SJSA1 (cell line): ENCODE data around the gene CCAR1. TPM values are rescaled to one million over a fixed set of nuclear protein-coding genes. Genes with fewer than 3 reads are reported as not detected.
A peak's percentile ranks its signal among the peaks of the same experiment; 100 is the strongest.
"Not testable (repeated sequence)": the region's sequence is repeated elsewhere in the genome, so short reads cannot be mapped to it uniquely, and the experiment has no call there.

Source experiments
- DNase-seq, 2 experiments: peaks; one replicate each; pipeline ENCODE4 v3.0.0-alpha.2; 2015 to 2020; ENCODE audit warnings: low spot score in 2 of 2, low read depth in 1 of 2
- H3K27ac ChIP-seq: fragments of 250-450 bp; sonication (Bioruptor Pico); 2 replicates; pipeline ENCODE4 v1.5.1; 2020; ENCODE audit warnings: mild to moderate bottlenecking, moderate library complexity
- H3K27me3 ChIP-seq: fragments of 250-450 bp; sonication (Bioruptor Pico); replicated peaks from 2 replicates; pipeline ENCODE4 v1.5.1; 2020; ENCODE audit warnings: mild to moderate bottlenecking, moderate library complexity
- H3K36me3 ChIP-seq: fragments of 250-450 bp; sonication (Bioruptor Pico); 2 replicates; pipeline ENCODE4 v1.5.1; 2020; ENCODE audit warnings: mild to moderate bottlenecking
- H3K4me1 ChIP-seq: fragments of 250-450 bp; sonication (Bioruptor Pico); replicated peaks from 2 replicates; pipeline ENCODE4 v1.6.1; 2021; ENCODE audit warnings: mild to moderate bottlenecking
- H3K4me3 ChIP-seq: fragments of 250-450 bp; sonication (Bioruptor Pico); 2 replicates; pipeline ENCODE4 v1.5.1; 2020; ENCODE audit warnings: mild to moderate bottlenecking
- H3K9me3 ChIP-seq: fragments of 250-450 bp; sonication (Bioruptor Pico); replicated peaks from 2 replicates; pipeline ENCODE4 v1.5.1; 2020; ENCODE audit warnings: mild to moderate bottlenecking
- total RNA-seq: library from RNA; depleted of rRNA; stranded (reverse); fragments of >200 nt; shearing (Covaris generic); gene quantifications from 2 replicates; pipeline ENCODE4 v1.2.3, GENCODE V29; 2014; rRNA removed

The CCAR1 gene, protein sequence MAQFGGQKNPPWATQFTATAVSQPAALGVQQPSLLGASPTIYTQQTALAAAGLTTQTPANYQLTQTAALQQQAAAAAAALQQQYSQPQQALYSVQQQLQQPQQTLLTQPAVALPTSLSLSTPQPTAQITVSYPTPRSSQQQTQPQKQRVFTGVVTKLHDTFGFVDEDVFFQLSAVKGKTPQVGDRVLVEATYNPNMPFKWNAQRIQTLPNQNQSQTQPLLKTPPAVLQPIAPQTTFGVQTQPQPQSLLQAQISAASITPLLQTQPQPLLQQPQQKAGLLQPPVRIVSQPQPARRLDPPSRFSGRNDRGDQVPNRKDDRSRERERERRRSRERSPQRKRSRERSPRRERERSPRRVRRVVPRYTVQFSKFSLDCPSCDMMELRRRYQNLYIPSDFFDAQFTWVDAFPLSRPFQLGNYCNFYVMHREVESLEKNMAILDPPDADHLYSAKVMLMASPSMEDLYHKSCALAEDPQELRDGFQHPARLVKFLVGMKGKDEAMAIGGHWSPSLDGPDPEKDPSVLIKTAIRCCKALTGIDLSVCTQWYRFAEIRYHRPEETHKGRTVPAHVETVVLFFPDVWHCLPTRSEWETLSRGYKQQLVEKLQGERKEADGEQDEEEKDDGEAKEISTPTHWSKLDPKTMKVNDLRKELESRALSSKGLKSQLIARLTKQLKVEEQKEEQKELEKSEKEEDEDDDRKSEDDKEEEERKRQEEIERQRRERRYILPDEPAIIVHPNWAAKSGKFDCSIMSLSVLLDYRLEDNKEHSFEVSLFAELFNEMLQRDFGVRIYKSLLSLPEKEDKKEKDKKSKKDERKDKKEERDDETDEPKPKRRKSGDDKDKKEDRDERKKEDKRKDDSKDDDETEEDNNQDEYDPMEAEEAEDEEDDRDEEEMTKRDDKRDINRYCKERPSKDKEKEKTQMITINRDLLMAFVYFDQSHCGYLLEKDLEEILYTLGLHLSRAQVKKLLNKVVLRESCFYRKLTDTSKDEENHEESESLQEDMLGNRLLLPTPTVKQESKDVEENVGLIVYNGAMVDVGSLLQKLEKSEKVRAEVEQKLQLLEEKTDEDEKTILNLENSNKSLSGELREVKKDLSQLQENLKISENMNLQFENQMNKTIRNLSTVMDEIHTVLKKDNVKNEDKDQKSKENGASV
- total RNA-seq = 48.1 and 55.2 TPM in 2 replicates

DNA sequence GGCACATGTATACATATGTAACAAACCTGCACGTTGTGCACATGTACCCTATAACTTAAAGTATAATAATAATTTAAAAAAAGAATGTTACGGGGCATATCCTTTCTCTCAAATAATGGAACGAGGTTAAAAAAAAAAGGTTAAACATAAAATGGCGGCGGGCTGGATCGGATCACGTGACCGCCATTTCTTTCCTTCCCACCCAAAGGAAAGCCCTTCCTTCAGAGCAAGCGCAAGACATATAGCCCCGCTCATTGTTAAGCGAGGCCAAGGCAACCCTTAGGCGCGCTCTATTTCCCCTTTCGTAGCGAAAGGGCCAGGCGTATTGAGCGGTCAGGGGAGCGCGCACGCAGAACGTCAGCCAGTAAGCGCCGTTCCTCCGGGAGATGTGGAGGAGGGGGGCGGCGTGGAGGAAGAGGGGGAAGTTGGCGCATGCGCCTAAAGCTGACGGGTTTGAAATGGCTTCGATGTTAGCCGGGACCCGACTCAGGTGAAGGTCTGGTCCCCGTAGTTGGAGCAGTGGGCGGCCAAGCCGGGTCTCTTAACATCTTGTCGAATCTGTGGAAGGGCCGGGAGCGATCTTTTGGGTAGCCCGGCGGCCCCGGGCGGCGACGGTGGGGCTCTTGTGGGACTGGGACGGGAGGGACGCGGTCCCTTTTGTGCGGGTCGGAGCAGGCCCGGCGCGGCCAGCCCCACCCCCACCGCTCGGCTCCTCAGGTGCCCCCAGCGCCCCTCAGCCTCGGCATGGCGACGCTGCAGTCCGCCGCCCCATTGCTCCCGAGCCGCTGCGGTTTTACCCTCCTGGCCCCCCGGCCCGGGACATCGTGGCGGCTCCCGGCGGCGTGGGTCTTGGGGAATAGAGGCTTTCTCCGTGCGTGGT is at the start of gene CCAR1:
CCAR1 (plus strand) TSS at position 447 of the 880 bp plus-strand sequence. CDS start 1,266 bp downstream, outside the sequence.
- Histone ChIP-seq H3K4me3 (peak within 1 kb of the TSS; percentile 82), H3K36me3 (peaks cover 41% of the 10 kb centered on the region), H3K4me1 (peaks cover 6% of the 10 kb centered on the region), H3K27me3 (no peaks in the 10 kb centered on the region), H3K27ac (peak within 1 kb of the TSS; percentile 78), H3K9me3 (no peaks in the 10 kb centered on the region)
- peak; percentile 98 to 99 for DNase-seq

DNA sequence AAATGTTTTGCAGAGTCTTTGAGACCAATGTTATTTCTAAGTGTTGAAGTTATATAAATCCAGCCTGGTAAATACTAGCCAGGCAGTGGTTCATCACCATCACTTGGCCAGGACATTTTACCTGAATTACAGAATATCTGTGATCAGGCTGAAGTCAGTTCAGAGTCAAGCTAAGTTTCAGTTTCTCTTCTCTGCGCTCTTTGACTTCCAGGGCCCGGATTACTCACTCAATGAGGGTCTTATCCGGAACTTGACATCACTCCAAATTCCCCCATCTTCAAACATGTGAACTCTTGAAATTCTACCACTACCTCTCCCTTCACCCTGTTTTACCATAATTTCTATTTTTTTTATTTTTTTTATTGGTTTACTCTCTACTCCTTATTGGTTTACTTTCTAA is 36.6 kb upstream of the CCAR1 start:
- Histone ChIP-seq H3K36me3 (peaks cover 6% of the 10 kb centered on the region), H3K9me3 (no peaks in the 10 kb centered on the region), H3K4me1 (peaks cover 4% of the 10 kb centered on the region), H3K27ac (no peak overlapping the region), H3K4me3 (no peak overlapping the region), H3K27me3 (no peaks in the 10 kb centered on the region)
- no peak for DNase-seq

DNA sequence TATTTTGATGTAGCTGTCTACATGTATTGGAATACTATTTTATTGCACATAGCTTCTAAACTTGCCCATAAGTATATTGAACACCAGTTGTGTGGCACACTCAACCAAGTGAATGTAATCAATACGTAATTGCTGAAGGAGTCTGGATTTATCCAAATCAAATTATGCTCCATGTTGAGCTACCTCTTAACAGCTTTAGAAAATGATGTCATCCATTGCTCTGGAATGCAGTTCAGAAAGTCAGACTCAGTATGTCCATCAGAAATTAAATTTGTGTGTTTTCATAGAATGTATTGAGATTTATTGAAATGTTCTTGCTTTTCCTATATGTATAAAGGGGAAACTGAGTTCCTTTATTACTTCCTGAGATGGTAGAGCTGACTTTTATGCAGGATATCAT is 25.0 kb upstream of the CCAR1 start:
- no peaks in the 10 kb centered on the region for H3K4me1 ChIP-seq
- H3K36me3 ChIP-seq = peaks cover 5% of the 10 kb centered on the region
- H3K27ac ChIP-seq = no peak overlapping the region
- H3K9me3 ChIP-seq = no peaks in the 10 kb centered on the region
- no peak overlapping the region for H3K4me3 ChIP-seq
- DNase-seq = no peak
- H3K27me3 ChIP-seq = no peaks in the 10 kb centered on the region

DNA sequence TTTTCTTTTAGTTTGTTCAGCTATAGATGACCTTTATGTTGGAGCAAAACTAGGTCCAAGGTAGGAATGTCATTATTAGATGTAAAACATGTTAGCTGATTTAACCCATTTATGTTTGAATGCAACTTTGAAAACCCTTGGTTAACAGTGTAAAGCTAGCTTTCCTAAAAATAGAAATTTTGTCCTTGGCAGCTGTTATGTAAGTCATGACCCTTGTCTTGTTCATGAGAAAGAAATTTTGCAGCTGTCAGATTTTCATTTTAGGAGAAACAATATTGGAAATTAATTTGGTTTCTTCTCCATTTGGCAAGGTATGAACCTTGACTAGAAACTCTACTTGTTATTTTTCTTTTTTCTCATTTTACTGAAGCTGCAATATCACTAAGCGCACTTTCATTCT is 23.9 kb upstream of the CCAR1 start:
- no peak for DNase-seq
- no peaks in the 10 kb centered on the region for H3K36me3 ChIP-seq
- H3K9me3 ChIP-seq = no peaks in the 10 kb centered on the region
- no peak overlapping the region for H3K27ac ChIP-seq
- no peaks in the 10 kb centered on the region for H3K4me1 ChIP-seq
- H3K4me3 ChIP-seq = no peak overlapping the region
- no peaks in the 10 kb centered on the region for H3K27me3 ChIP-seq

DNA sequence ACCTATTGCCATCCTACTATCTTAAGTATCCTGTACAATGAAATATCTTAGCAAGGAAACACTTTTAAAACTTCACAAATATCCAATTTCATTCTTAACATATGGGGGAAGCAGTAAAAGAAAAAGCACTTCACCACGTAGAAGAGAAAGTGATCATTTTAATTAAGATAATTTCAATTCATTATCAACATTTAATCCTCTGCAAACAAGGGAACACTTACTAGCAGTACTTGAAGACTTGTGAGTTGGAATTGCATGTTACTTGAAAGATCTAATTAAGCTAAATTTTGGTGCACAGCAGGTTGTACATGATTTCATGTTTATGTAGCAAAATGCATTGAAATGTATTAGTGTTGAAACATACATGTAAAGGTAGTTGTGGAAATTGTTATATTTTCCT is 20.8 kb upstream of the CCAR1 start:
- Histone ChIP-seq H3K4me1 (no peaks in the 10 kb centered on the region), H3K9me3 (no peaks in the 10 kb centered on the region), H3K27me3 (no peaks in the 10 kb centered on the region), H3K36me3 (no peaks in the 10 kb centered on the region), H3K4me3 (no peak overlapping the region), H3K27ac (no peak overlapping the region)
- no peak for DNase-seq

DNA sequence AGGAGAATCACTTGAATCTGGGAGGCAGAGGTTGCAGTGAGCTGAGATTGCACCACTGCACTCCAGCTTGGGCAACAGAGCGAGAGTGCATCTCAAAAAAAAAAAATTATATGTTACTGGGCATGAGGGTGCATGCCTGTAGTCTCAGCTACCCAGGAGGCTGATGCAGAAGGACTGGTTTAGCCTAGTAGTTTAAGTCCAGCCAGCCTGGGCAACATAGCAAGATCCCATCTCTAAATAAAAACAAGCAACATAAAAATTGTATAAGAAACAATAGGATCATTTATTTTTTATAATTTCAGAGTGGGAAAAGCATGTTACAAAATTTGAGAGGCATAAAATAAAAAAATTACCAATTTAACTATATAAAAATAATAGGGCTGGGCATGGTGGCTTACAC is 15.5 kb upstream of the CCAR1 start:
- Histone ChIP-seq H3K27me3 (no peaks in the 10 kb centered on the region), H3K4me3 (no peak overlapping the region)

DNA sequence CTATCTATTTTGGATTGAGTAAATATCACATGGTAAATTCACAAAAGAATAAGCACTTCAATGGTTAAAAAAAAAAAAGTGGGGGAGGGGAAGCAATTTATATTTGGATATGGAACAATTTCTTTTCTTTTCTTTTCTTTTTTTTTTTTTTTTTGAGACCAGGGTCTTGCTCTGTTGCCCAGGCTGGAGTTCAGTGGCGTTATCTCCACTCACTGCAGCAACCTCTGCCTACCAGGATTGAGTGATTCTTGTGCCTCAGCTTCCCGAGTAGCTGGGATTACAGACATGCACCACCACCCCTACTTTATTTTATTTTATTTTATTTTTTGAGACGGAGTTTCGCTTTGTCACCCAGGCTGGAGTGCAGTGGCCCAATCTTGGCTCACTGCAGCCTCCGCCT is 12.1 kb upstream of the CCAR1 start:
- not testable (repeated sequence) for H3K4me3 ChIP-seq, DNase-seq, H3K27ac ChIP-seq, H3K4me1 ChIP-seq, H3K36me3 ChIP-seq, H3K27me3 ChIP-seq, H3K9me3 ChIP-seq

More for the DNA sequence above, 15.5 kb upstream of the CCAR1 start:
- Histone ChIP-seq H3K27ac (no peak overlapping the region), H3K36me3 (no peaks in the 10 kb centered on the region), H3K9me3 (no peaks in the 10 kb centered on the region), H3K4me1 (no peaks in the 10 kb centered on the region)
- DNase-seq = no peak

DNA sequence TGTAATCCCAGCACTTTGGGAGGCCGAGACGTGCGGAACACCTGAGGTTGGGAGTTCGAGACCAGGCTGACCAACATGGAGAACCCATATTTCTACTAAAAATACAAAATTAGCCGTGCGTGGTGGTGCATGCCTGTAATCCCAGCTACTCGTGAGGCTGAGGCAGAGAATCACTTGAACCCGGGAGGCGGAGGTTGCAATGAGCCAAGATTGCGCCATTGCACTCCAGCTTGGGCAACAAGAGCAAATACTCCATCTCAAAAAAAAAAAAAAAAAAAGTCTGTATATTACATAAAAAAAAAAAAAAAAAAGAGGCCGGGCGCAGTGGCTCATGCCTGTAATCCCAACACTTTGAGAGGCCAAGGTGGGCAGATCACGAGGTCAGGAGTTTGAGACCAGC is 8.0 kb upstream of the CCAR1 start:
- H3K36me3 ChIP-seq, H3K27ac ChIP-seq, H3K4me3 ChIP-seq, DNase-seq, H3K9me3 ChIP-seq, H3K27me3 ChIP-seq, H3K4me1 ChIP-seq: not testable (repeated sequence)

DNA sequence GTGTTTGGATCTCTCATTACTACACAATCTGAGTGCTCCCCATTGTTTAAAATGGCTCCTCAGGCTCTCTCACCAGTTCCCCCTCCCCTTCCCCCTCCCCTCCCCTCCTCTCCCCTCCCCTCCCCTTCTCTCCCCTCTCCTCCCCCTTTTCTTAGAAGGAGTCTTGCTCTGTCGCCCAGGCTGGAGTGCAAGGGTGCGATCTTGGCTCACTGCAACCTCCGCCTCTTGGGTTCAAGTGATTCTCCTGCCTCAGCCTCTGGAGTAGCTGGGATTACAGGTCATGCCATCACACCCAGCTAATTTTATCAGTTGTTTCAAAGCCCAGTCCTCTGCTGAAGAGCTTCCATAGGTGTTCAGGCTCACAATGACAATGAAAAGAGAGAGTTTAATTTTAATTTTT is 3.6 kb upstream of the CCAR1 start:
- Histone ChIP-seq H3K27me3 (no peaks in the 10 kb centered on the region), H3K4me1 (peaks cover 3% of the 10 kb centered on the region), H3K9me3 (no peaks in the 10 kb centered on the region), H3K27ac (no peak overlapping the region), H3K36me3 (peaks cover 9% of the 10 kb centered on the region), H3K4me3 (no peak overlapping the region)
- no peak for DNase-seq

DNA sequence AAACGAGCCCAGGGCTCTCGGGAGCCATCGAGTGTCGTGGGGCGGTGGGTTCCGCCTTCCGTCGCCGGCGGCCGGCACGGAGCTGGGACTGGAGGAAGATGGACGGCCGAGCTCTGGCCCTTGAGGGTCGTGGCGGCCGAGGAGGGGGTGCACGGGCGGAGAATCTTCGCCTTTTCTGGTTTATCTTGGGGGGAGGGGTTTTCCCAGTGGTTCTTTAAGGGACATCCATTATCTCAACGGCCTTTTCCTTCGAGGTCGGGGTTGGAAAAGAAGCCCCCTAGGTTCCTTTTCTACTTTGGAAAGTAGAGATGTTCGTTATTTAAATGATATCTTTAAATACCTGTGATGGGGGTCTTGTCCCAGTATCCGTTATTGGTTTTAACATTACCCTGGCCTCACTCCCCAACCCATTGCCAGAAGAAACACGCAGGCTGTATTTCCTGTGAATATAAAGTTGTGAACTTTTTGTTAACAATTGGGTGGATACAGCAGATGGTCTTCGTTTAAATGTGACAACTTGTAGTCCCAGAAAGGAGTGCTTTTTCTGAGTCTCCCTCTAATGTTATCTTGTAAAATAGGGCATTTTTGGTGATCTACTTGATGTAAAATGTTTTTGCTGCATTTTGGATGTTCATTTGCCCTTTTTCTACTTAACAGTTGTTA is 765 bp downstream of the CCAR1 start:
- no peak for DNase-seq
- Histone ChIP-seq H3K9me3 (no peaks in the 10 kb centered on the region), H3K27me3 (no peaks in the 10 kb centered on the region), H3K4me3 (peak overlapping the region; percentile 82), H3K27ac (peak overlapping the region; percentile 78), H3K4me1 (peaks cover 6% of the 10 kb centered on the region), H3K36me3 (peaks cover 47% of the 10 kb centered on the region)

DNA sequence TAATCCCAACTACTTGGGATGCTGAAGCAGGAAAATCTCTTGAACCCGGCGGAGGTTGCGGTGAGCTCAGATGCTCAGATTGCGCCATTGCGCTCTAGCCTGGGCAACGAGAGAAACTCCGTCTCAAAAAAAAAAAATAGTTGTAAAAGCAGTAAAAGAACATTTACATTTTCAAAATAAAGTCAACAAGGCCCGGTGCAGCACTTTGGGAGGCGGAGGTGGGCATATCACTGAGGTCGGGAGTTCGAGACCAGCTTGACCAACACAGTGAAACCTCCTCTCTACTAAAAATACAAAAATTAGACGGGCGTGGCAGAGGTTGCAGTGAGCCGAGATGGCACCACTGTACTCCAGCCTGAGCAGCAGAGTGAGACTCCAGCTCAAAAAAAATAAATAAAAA is 4.0 kb downstream of the CCAR1 start:
- H3K4me1 ChIP-seq = peaks cover 6% of the 10 kb centered on the region
- H3K27ac ChIP-seq = no peak overlapping the region
- DNase-seq = no peak
- no peaks in the 10 kb centered on the region for H3K9me3 ChIP-seq
- peaks cover 78% of the 10 kb centered on the region for H3K36me3 ChIP-seq
- no peak overlapping the region for H3K4me3 ChIP-seq
- H3K27me3 ChIP-seq = no peaks in the 10 kb centered on the region

DNA sequence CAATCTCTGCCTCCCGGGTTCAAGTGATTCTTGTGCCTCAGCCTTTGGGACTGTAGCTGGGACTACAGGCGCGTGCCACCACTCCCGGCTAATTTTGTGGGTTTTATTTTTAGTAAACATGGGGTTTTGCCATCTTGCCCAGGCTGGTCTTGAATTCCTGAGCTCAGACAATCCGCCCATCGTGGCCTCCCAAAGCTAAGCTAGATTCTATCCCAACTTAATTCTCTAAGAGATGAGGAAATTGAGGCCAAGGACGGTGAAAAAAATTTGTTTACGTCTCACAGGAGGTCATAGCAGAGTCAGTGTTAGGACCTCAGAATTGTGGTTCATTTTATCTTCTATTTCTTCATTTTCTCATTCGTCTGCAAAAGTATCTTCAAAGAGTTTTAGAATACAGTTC is 6.1 kb downstream of the CCAR1 start:
- Histone ChIP-seq H3K9me3 (no peaks in the 10 kb centered on the region), H3K4me3 (no peak overlapping the region), H3K27me3 (no peaks in the 10 kb centered on the region), H3K4me1 (peaks cover 6% of the 10 kb centered on the region), H3K27ac (no peak overlapping the region), H3K36me3 (peaks cover 87% of the 10 kb centered on the region)
- no peak for DNase-seq

DNA sequence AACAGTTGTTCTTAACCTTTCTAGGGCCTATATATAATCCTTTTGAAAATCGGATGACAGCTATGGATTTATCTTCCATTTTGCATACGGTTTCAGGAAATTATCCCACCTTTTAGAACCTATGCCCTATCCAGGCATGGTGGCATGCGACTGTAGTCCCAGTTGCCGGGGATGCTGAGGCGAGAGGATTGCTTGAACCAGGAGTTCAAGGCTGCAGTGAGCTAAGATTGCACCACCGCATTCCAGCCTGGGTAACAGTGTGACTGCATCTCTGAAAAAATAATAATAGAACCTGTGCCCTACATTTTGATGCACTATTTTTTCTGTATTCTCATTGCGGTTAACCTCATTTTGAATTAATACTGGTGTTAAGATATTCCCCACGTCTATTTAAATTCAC is 11.6 kb downstream of the CCAR1 start:
- Histone ChIP-seq H3K4me1 (no peaks in the 10 kb centered on the region), H3K36me3 (peaks cover 89% of the 10 kb centered on the region), H3K9me3 (no peaks in the 10 kb centered on the region), H3K27me3 (no peaks in the 10 kb centered on the region), H3K4me3 (no peak overlapping the region), H3K27ac (no peak overlapping the region)
- DNase-seq = no peak
